Heart left ventricle (tissue), 16 donors: Measurements from ENCODE around the gene NUDT16L1. TPM values are rescaled to one million over a fixed set of nuclear protein-coding genes. Genes with fewer than 3 reads are reported as not detected.
A peak's percentile ranks its signal among the peaks of the same experiment; 100 is the strongest.

Experiments used
- ATAC-seq, 4 donors: fragments of 200-7000 bp; cut with Tn5 transposase; one replicate each; pipeline ENCODE4 v1.9.1; 2020 to 2022; ENCODE audit warnings: moderate library complexity in 4 of 4, mild to moderate bottlenecking in 3 of 4, moderate number of reproducible peaks in 1 of 4
- DNase-seq, 5 donors: peaks; one replicate each; pipeline ENCODE4 v3.0.0-alpha.2; 2020
- H3K27ac ChIP-seq, 12 donors: fragments of 200-600 bp; sonication (generic) in 4 of 12; one replicate each; pipeline versions ENCODE4 v1.5.0 to v1.8.0; 2016 to 2022; ENCODE audit warnings: mild to moderate bottlenecking in 2 of 12
- H3K27me3 ChIP-seq, 9 donors: fragments of 200-600 bp; sonication (generic) in 2 of 9; one replicate each; pipeline versions ENCODE4 v1.5.1 to v1.8.0; 2016 to 2022; ENCODE audit warnings: mild to moderate bottlenecking in 3 of 9
- H3K36me3 ChIP-seq, 9 donors: fragments of 200-600 bp; sonication (generic) in 2 of 9; one replicate each; pipeline versions ENCODE4 v1.5.0 to v1.8.0; 2018 to 2022; ENCODE audit warnings: mild to moderate bottlenecking in 2 of 9
- H3K4me1 ChIP-seq, 12 donors: fragments of 200-600 bp; sonication (generic) in 4 of 12; one replicate each; pipeline versions ENCODE4 v1.5.0 to v1.8.0; 2016 to 2022; ENCODE audit warnings: mild to moderate bottlenecking in 3 of 12
- H3K4me3 ChIP-seq, 12 donors: fragments of 200-600 bp; sonication (generic) in 4 of 12; one replicate each; pipeline versions ENCODE4 v1.5.0 to v1.8.0; 2017 to 2022; ENCODE audit warnings: mild to moderate bottlenecking in 9 of 12, moderate library complexity in 4 of 12
- H3K9me3 ChIP-seq, 12 donors: fragments of 200-600 bp; sonication (generic) in 4 of 12; one replicate each; pipeline versions ENCODE4 v1.5.0 to v1.8.0; 2016 to 2022; ENCODE audit warnings: mild to moderate bottlenecking in 1 of 12
- CTCF ChIP-seq, 12 donors: fragments of 200-600 bp; sonication (generic) in 4 of 12; IDR thresholded peaks; one replicate each; pipeline versions ENCODE4 v1.5.0 to v1.8.0; 2018 to 2022; ENCODE audit warnings: antibody characterized with exemption in 12 of 12, mild to moderate bottlenecking in 5 of 12
- POLR2A ChIP-seq, 2 donors: fragments of 450-650 bp; IDR thresholded peaks; one replicate each; pipeline ENCODE4 v1.6.1; 2017; ENCODE audit warnings: antibody characterized with exemption in 2 of 2, mild to moderate bottlenecking in 2 of 2, moderate library complexity in 2 of 2
- WGBS, 4 donors: extraction: QIAGEN DNeasy Blood & Tissue Kit in 2 of 4; methylation state at CpG; one replicate each; pipeline versions ENCODE4 v1.1.5 to v1.1.7; 2013 to 2018; 5-methylcytosine and 5-hydroxymethylcytosine counted together
- intact Hi-C, 10 donors: fragments of 100-400 bp; cut with DNase I; formaldehyde crosslinking; loops; one replicate each; pipeline versions ENCODE4 v1.11.1 to v1.14.2; 2022
- polyA plus RNA-seq, 2 donors: library from polyadenylated mRNA; stranded (reverse); fragments of 200-250 nt; gene quantifications; one replicate each; pipeline ENCODE4 v1.2.3, GENCODE V29; 2013
- total RNA-seq, 9 donors: library from RNA; depleted of rRNA in 2 of 9; stranded (reverse); fragments of >200 nt in 2 of 9; fragmentation: NEBNext Ultra II Directional in 3 of 9; extraction: Animal tissue kit (Norgen Biotek cat#: 25700) in 3 of 9; gene quantifications; one replicate each; pipeline versions ENCODE4 v1.1.0 to v1.2.4, GENCODE V29; 2016 to 2023
- donor health status: ischemic (EF 13 %, LVEDD 7.1; RV severe dilation, severe dysfunction).
- donor health status: healthy with polysubstance abuse.
- donor health status: DM: no; HTN: yes; CAD: no.
- donor health status: DM: no; HTN: no; CAD: no.
- donor health status: ischemic (EF 25% LVEDD 6.9; RV normal size, moderate dysfunction).
- donor health status: ischemic (EF 25% LVEDD 5.7; RV mildly dilated, moderate dysfunction).
- donor health status: healthy.
- donor health status: DM: yes; HTN: yes; CAD: no.
- donor health status: ischemic (EF 35%, LVEDD 5.7; RV mildly dilated, moderate dysfunction).
- donor health status: nonischemic (EF 11% LVEDD 7.7; RV severe dilation, severe dysfunction).
- donor health status: DM: yes; HTN: yes; CAD: no.
- donor health status: PGD.
- donor health status: ischemic (EF 29% LVEDD 5.4; RV normal size, mild dysfunction).
- donor health status: nonischemic (EF 23%, LVEDD 6.1; RV moderate dilation, normal function).

The NUDT16L1 gene
- total and polyA plus RNA-seq, 11 donors, result 33.1 to 65.2 (median 47.5) TPM

DNA sequence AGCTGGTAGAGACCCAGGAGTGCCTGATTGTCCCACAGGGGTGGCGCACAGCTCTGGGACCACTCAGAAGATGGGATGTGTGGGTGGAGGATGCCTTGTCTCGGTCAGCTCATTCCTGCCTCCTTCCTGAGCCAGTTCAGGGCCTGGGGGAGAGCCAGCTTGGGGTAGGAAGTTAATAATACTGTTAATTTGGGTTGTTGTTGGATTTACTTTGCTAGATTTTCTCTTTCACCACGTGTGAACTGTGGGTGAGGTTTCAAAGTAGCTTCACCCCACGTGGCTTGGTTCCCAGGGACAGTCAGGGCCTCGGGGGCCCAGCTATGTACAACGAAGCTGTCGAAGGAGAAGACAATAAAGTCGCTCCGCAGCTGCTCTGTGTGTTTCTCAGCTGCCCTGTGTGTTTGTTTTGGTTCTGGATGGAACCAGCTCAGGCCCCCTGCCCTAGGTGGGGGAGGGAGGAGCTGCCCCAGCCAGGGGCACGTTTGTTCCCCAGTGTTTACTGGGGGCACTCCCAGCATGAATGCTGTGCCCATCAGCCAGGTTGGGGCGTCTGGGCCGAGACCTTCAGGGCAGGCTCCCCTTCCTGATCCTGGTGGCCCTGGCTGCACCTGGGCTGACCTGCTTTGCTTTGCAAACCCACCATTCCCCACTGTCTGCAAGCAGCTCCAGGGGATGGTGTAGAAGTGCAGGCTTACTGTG, 2.3 kb downstream of the NUDT16L1 start:
- DNase-seq (no peak), ATAC-seq (no peak)
- TF ChIP-seq POLR2A (IDR thresholded peaks at IDR 0.05), result no peak
- no peak for TF ChIP-seq CTCF (IDR thresholded peaks at IDR 0.05)
- Histone ChIP-seq H3K9me3 (no peaks in the 10 kb centered on the region), H3K27ac (peak overlapping the region in 6 of 12 donors; percentile 13 to 95 (median 51)), H3K27me3 (no peaks in the 10 kb centered on the region), H3K36me3 (peaks cover 0 to 58% (median 49%) of the 10 kb centered on the region in 9 donors), H3K4me3 (no peak overlapping the region), H3K4me1 (peaks cover 5 to 45% (median 26%) of the 10 kb centered on the region in 12 donors)
- 50 to 68% (median 60%) methylated on average over 11 to 12 of the region's 12 CpGs for WGBS, 4 donors
- intact Hi-C loops, result loop anchor here in 2 of 10 donors (5.0 to 10.0 kb wide), 2 partner anchors 37 to 259 kb away; partner anchors contain the start of genes ANKS3 (in 1 of the 2), DNAAF8 (in 1 of the 2) and SEC14L5 (in 1 of the 2)

DNA sequence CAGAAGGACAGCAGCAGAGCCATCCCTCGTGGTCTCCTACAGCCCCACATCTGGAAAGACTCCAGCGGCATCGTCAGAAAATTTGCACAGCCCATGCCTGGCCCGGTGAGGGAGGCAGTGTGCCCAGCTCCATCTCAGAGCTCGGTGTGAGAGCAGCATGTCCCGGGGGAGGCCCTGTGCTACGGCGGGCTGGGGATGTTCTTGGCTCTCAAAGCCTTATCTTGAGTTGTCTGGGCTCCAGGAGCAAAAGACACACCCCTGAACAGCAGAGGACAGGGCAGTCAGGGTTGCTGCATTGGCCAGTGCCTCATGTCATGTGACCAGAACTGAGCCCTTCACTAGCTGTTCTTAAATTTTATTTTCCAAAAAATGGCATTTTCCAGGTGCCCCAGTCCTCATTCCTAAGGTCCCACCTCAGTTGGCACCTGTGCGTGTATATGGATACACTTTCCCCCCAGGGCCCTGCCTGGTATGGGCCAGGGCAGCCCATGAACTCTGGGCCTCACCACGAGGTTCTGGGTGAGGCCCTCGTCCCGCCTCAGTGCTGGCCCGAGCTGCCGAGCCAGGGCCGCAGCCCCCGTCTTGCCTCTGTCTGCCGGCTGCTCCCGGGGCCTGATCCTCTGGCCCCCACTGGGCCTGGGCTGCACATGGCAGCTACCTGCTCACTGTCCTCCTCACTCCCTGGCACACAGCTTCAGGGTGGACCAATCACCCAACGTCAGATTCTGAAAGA, 3.0 kb downstream of the NUDT16L1 start:
- 35 to 60% (median 41%) methylated on average over 18 to 19 of the region's 19 CpGs for WGBS, 4 donors
- Histone ChIP-seq H3K27me3 (no peaks in the 10 kb centered on the region), H3K4me1 (peaks cover 5 to 50% (median 25%) of the 10 kb centered on the region in 12 donors), H3K27ac (peak overlapping the region in 5 of 12 donors; percentile 55 to 95 (median 74)), H3K36me3 (peaks cover 0 to 65% (median 55%) of the 10 kb centered on the region in 9 donors), H3K9me3 (no peaks in the 10 kb centered on the region), H3K4me3 (no peak overlapping the region)
- no peak for TF ChIP-seq POLR2A (IDR thresholded peaks at IDR 0.05)
- TF ChIP-seq CTCF (IDR thresholded peaks at IDR 0.05), result no peak
- intact Hi-C loops, result loop anchor here in 2 of 10 donors (5.0 to 10.0 kb wide), 2 partner anchors 36 to 258 kb away; partner anchors contain the start of genes ANKS3 (in 1 of the 2), DNAAF8 (in 1 of the 2) and SEC14L5 (in 1 of the 2)
- DNase-seq (peak in 4 of 5 donors; percentile 21 to 84 (median 75)), ATAC-seq (peak in 2 of 4 donors; percentile 28 to 78)

- 76 to 84% (median 80%) methylated on average over 20 to 33 of the region's 33 CpGs for WGBS, 4 donors
- H3K27me3 ChIP-seq, result no peaks in the 10 kb centered on the region
- DNase-seq (peak in 1 of 5 donors; percentile 26), ATAC-seq (no peak)
- H3K27ac ChIP-seq, result peak overlapping the region in 5 of 12 donors; percentile 55 to 95 (median 74)
- TF ChIP-seq POLR2A (IDR thresholded peaks at IDR 0.05) (no peak), CTCF (IDR thresholded peaks at IDR 0.05) (no peak)
- H3K4me3 ChIP-seq, result no peak overlapping the region
- intact Hi-C loops, result loop anchor here in 2 of 10 donors (5.0 to 10.0 kb wide), 2 partner anchors 35 to 258 kb away; partner anchors contain the start of genes ANKS3 (in 1 of the 2), DNAAF8 (in 1 of the 2) and SEC14L5 (in 1 of the 2)
- H3K9me3 ChIP-seq, result no peaks in the 10 kb centered on the region
- H3K36me3 ChIP-seq, result peaks cover 0 to 74% (median 60%) of the 10 kb centered on the region in 9 donors
- peaks cover 5 to 50% (median 25%) of the 10 kb centered on the region in 12 donors for H3K4me1 ChIP-seq
Observed at GRCh38 chr16:4696905-4697847, 3.8 kb downstream of the NUDT16L1 start.
